Adrenal gland (tissue), 12 donors: ENCODE data around the gene SPINT1. TPM values are rescaled to one million over a fixed set of nuclear protein-coding genes. Genes with fewer than 3 reads are reported as not detected.

ENCODE experiments used
- DNase-seq, 7 donors: peaks; one replicate each; pipeline ENCODE4 v3.0.0-alpha.2; 2019 to 2020
- H3K27ac ChIP-seq, 5 donors: fragments of 200-600 bp; sonication (generic) in 4 of 5; 1 replicate in 3 of 5; 2 replicates in 2 of 5; pipeline versions ENCODE4 v1.5.1 to v1.8.0; 2016 to 2020; ENCODE audit warnings: mild to moderate bottlenecking in 1 of 5
- H3K27me3 ChIP-seq: fragments of 200-600 bp; 2 replicates; pipeline ENCODE4 v1.8.0; 2021
- H3K36me3 ChIP-seq, 2 donors: fragments of 200-600 bp; replicated peaks in 1 of 2; 1 replicate in 1 of 2; 2 replicates in 1 of 2; pipeline versions ENCODE4 v1.5.1 to v1.8.0; 2018 to 2022
- H3K4me1 ChIP-seq, 2 donors: fragments of 200-600 bp; replicated peaks in 1 of 2; 1 replicate in 1 of 2; 2 replicates in 1 of 2; pipeline versions ENCODE4 v1.5.1 to v1.8.0; 2018 to 2021
- H3K4me3 ChIP-seq, 4 donors: fragments of 200-600 bp; sonication (generic) in 3 of 4; one replicate each; pipeline ENCODE4 v1.5.1; 2016 to 2018
- H3K9me3 ChIP-seq, 3 donors: fragments of 200-600 bp; sonication (generic) in 1 of 3; replicated peaks in 1 of 3; 1 replicate in 2 of 3; 2 replicates in 1 of 3; pipeline versions ENCODE4 v1.5.1 to v1.8.0; 2016 to 2021
- POLR2A ChIP-seq, 2 donors: fragments of 450-650 bp; IDR thresholded peaks; one replicate each; pipeline ENCODE4 v1.6.1; 2017; ENCODE audit warnings: antibody characterized with exemption in 2 of 2, mild to moderate bottlenecking in 2 of 2, moderate library complexity in 1 of 2
- WGBS, 4 donors: extraction: QIAGEN DNeasy Blood & Tissue Kit in 2 of 4; methylation state at CpG; one replicate each; pipeline versions ENCODE4 v1.1.5 to v1.1.7; 2013 to 2017; 5-methylcytosine and 5-hydroxymethylcytosine counted together
- intact Hi-C, 2 donors: fragments of 100-400 bp; cut with DNase I; formaldehyde crosslinking; loops; one replicate each; pipeline versions ENCODE4 v1.14.1 to v1.15.0; 2022 to 2023
- polyA plus RNA-seq, 3 donors: library from polyadenylated mRNA; stranded (reverse); fragments of 200-250 nt in 2 of 3; fragments of 350-450 nt in 1 of 3; fragmentation: Illumina TruSeq in 1 of 3; extraction: RNeasy Lipid Tissue Mini Kit (QIAGEN cat#74804) in 1 of 3; gene quantifications; one replicate each; pipeline ENCODE4 v1.2.3, GENCODE V29; 2013 to 2014
- total RNA-seq, 9 donors: library from RNA; depleted of rRNA in 4 of 9; stranded (reverse); fragments of >200 nt in 4 of 9; fragments of 120-200 nt in 1 of 9; fragmentation: NEBNext Ultra II Directional in 1 of 9; extraction: Animal tissue kit (Norgen Biotek cat#: 25700) in 1 of 9; gene quantifications; one replicate each; pipeline versions ENCODE4 v1.1.0 to v1.2.4, GENCODE V29; 2013 to 2023
- TF ChIP-seq, protein P1 (sequence below), 6 experiments: fragments of 450-650 bp in 4 of 6; fragments of 200-600 bp in 2 of 6; sonication (generic) in 1 of 6; IDR thresholded peaks; 1 replicate in 5 of 6; 2 replicates in 1 of 6; pipeline versions ENCODE4 v1.5.1 to v1.8.0; 2016 to 2021; ENCODE audit warnings: antibody characterized with exemption in 6 of 6, mild to moderate bottlenecking in 2 of 6, moderate library complexity in 1 of 6
- donor health status: healthy with polysubstance abuse.
- donor health status: Bipolar disorder and iron deficiency.
- donor health status: DM: yes; HTN: yes; CAD: no.
- donor health status: DM: no; HTN: no; CAD: no.
- donor health status: DM: no; HTN: no; CAD: no.
- donor health status: DM: yes; HTN: yes; CAD: no.

Gene SPINT1
- total and polyA plus RNA-seq, 12 donors = 0.17 to 5.1 (median 1.2) TPM

DNA sequence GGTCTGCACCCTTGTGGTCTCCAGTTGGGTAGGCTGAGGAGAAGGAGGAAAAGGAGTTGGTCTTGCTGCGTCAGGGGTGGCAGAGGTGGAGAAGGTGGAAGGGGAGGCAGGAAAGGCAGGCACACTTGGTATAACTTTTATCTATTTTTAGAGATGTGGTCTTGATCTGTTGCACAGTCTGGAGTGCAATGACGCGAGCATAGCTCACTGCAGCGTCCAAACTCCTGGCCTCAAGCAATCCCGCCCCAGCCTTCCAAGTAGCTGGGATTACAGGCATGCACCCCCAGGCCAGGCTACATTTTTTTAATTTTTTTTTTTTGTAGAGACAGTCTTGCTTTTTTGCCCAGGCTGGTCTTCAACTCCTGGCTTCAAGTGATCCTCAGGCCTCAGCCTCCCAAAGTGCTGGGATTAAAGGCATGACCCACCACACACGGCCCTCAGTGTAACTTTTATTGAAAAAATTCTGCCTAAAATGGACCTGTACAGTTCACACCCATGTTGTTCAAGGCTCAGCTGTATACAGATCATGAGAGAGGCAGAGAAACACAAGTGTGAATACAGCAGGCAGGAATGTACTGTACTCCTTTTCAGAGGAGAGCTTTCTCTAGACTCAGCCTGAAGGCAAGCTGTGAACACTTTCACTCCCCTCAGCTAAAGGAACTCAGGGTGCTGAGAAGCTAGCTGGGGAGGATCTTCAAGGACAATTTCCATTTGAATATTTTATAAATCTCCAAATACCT is 32.3 kb downstream of the SPINT1 start:
- intact Hi-C loops = no loop called here
- no peaks in the 10 kb centered on the region for H3K36me3 ChIP-seq
- no peak for DNase-seq
- peaks cover 9 to 10% of the 10 kb centered on the region in 2 donors for H3K4me1 ChIP-seq
- WGBS, 4 donors = 84 to 91% (median 89%) methylated on average over 6 of the region's 6 CpGs
- H3K9me3 ChIP-seq = no peaks in the 10 kb centered on the region
- no peak overlapping the region for H3K27ac ChIP-seq
- H3K4me3 ChIP-seq = no peak overlapping the region
- TF ChIP-seq, protein P1, sequence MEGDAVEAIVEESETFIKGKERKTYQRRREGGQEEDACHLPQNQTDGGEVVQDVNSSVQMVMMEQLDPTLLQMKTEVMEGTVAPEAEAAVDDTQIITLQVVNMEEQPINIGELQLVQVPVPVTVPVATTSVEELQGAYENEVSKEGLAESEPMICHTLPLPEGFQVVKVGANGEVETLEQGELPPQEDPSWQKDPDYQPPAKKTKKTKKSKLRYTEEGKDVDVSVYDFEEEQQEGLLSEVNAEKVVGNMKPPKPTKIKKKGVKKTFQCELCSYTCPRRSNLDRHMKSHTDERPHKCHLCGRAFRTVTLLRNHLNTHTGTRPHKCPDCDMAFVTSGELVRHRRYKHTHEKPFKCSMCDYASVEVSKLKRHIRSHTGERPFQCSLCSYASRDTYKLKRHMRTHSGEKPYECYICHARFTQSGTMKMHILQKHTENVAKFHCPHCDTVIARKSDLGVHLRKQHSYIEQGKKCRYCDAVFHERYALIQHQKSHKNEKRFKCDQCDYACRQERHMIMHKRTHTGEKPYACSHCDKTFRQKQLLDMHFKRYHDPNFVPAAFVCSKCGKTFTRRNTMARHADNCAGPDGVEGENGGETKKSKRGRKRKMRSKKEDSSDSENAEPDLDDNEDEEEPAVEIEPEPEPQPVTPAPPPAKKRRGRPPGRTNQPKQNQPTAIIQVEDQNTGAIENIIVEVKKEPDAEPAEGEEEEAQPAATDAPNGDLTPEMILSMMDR (IDR thresholded peaks at IDR 0.05) = no peak
- no peak for TF ChIP-seq POLR2A (IDR thresholded peaks at IDR 0.05)
- no peaks in the 10 kb centered on the region for H3K27me3 ChIP-seq

DNA sequence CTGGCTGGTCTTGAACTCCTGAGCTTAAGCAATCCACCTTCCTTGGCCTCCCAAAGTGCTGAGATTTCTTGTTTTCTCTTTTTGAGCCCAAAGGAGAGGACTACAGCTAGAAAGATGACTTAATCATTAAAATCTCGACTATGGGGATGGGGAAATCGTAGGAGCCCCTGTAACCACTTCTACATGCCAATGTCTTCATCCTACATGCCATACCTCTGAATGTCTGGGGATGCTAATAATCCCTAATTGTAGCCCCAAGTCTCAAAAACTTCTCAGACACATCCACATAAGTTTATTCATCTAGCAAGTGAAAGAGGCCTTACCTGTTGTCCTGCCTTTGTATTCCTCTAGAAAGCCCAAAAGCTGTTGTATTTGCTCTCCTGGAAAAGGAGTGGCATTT is 33.8 kb downstream of the SPINT1 start:
- intact Hi-C loops = no loop called here
- Histone ChIP-seq H3K36me3 (no peaks in the 10 kb centered on the region), H3K27ac (no peak overlapping the region), H3K4me3 (no peak overlapping the region), H3K27me3 (no peaks in the 10 kb centered on the region), H3K4me1 (peaks cover 9 to 10% of the 10 kb centered on the region in 2 donors), H3K9me3 (no peaks in the 10 kb centered on the region)
- TF ChIP-seq, protein P1 (IDR thresholded peaks at IDR 0.05) = no peak
- no peak for TF ChIP-seq POLR2A (IDR thresholded peaks at IDR 0.05)
- 11 to 54% (median 46%) methylated on average over 2 of the region's 2 CpGs for WGBS, 4 donors
- DNase-seq = no peak

DNA sequence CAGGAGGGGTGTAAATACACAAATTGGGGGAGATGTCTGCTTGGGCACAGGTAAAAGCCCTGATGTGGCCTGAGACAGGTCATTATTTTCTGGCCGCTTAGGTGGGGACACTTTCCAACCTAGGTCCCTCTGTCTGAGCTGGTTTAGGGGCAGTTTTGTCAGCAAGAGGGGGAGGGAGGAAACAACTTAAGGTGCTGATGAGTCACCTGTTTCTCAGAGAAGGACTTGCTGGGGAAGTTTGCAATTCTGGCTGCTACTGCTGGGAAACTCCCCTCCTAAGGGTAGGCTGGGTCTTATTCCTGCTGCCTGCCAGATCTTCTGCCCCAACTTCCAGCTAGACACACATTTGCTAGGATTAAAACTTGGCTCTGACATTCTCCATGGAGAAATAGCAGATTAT is 34.9 kb downstream of the SPINT1 start:
- no peaks in the 10 kb centered on the region for H3K9me3 ChIP-seq
- no peaks in the 10 kb centered on the region for H3K27me3 ChIP-seq
- H3K27ac ChIP-seq = no peak overlapping the region
- peaks cover 6 to 8% of the 10 kb centered on the region in 2 donors for H3K4me1 ChIP-seq
- no peak for DNase-seq
- TF ChIP-seq POLR2A (IDR thresholded peaks at IDR 0.05) = no peak
- TF ChIP-seq, protein P1 (IDR thresholded peaks at IDR 0.05) = no peak
- H3K4me3 ChIP-seq = no peak overlapping the region
- WGBS, 4 donors = 88 to 100% (median 100%) methylated on average over 1 of the region's 1 CpG
- intact Hi-C loops = no loop called here
- H3K36me3 ChIP-seq = no peaks in the 10 kb centered on the region

DNA sequence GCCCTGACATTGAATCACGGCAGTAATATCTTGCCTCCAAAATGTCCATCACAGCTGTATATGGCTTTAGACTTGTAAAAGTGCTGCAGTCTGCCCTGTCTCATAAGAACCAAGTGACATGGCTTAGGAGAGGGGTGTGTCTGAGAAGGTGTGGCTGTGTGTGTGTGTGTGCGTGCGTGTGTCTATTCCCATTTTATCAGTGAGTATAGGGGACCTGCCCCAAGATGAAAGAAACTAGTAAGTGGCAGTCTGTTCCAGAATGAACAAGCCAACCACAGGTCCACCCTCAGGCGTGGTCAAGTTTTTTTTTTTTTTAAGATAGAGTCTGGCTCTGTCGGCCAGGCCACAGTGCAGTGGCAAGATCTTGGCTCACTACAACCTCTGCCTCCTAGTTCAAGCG is 35.8 kb downstream of the SPINT1 start:
- Histone ChIP-seq H3K9me3 (no peaks in the 10 kb centered on the region), H3K4me1 (no peaks in the 10 kb centered on the region), H3K4me3 (no peak overlapping the region), H3K27ac (no peak overlapping the region), H3K36me3 (no peaks in the 10 kb centered on the region), H3K27me3 (no peaks in the 10 kb centered on the region)
- TF ChIP-seq POLR2A (IDR thresholded peaks at IDR 0.05) = no peak
- TF ChIP-seq, protein P1 (IDR thresholded peaks at IDR 0.05) = no peak
- intact Hi-C loops = loop anchor here in 1 of 2 donors (10.0 kb wide), 1 partner anchor 275 kb away; no protein-coding TSS in a partner anchor
- DNase-seq = no peak
- 76 to 88% (median 82%) methylated on average over 6 of the region's 6 CpGs for WGBS, 4 donors
